ENCODE measurements around the gene ZNF140.
A peak's percentile ranks its signal among the peaks of the same experiment; 100 is the strongest.

The ZNF140 gene

DNA sequence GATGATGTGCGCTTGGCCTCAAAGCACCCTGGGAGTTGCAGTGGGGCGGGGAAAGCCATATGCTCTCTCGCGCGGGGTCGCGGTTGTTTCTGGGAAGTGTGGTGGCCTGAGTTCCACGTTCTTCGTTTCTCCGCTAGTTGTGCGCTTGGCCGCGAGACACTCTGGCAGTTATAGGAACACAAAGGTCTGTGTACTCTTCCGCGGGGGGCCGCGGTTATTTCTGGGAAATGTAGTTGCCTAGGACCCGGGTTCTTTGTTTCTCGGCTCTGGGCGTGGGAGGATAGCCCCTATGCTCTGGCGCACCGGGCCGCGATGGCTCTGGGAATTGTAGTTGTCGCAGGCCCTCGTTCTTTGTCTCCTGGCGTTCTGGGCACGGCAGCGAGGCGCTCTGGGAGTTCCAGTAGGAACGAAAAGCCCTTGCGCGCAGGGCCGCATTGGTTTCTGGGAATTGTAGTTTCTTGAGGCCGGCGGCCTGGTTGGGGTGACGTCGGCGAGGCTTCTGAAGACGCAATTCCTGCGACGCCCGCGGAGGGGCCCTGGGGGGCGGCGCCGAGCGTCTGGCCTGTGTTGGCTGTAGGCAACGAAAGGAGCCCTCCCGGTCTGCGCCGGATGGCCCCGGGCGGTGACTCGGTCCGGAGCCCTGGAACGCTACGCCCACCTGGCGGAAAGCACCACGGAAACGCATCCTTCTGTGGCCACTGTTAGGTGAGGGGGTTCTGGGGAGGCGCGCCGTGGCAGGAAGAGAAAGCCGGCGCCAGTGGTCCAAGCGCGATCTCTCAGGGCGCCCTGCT, at the start of gene ZNF140:
ZNF140 (plus strand) TSS at position 556 of the 791 bp plus-strand sequence. CDS start 398 bp downstream, outside the sequence.
- peaks cover 5% of the 10 kb centered on the region for H3K4me1 Mint-ChIP-seq (ENCODE audit: low read depth)
- H3K27ac Mint-ChIP-seq, result no peak within 1 kb of the TSS
- peaks cover 38% of the 10 kb centered on the region for H3K36me3 Mint-ChIP-seq
- H3K27me3 Mint-ChIP-seq, result no peaks in the 10 kb centered on the region
- H3K9me3 Mint-ChIP-seq (ENCODE audit: low read depth), result peaks cover 10% of the 10 kb centered on the region
- H3K4me3 Mint-ChIP-seq, result no peak within 1 kb of the TSS

GRCh38 chr12:133037207-133038005, 43.3 kb upstream of the ZNF140 start, which contains the start of gene ZNF84:
TSS of gene ZNF84 (plus strand) at chr12:133037509. CDS start at chr12:133041468, 3,959 bp downstream.
- Mint-ChIP-seq H3K36me3 (peaks cover 46% of the 10 kb centered on the region), H3K4me3 (peak within 1 kb of the TSS; percentile 89), H3K27ac (peak within 1 kb of the TSS; percentile 93), H3K4me1 (ENCODE audit: low read depth) (peaks cover 14% of the 10 kb centered on the region), H3K9me3 (ENCODE audit: low read depth) (peaks cover 28% of the 10 kb centered on the region), H3K27me3 (no peaks in the 10 kb centered on the region)

DNA sequence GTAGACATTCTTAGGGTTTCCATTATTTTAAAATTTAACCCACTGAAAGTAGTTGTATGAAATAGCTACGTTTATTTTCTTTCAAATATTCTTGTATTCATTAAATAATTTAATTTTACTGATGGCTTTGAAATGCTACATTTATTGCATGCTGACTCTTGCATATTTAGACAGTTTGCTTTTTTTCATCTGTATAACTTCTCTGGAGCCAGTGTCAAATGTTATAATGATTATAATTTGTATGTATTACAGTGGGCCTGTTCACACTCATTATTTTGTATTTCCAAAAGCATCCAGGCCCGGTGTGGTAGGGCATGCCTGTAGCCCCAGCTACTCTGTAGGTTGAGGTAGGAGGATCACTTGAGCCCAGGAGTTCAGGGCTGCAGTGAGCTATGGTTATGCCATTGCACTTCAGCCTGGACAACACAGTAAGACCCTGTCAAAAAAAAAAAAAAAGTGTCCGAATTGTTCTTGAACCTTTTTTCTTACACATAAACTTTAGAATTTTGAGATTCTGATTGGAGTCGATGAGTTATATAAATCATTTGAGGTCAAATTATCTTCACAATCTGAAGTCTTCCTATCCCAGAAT, 42.5 kb upstream of the ZNF140 start:
- H3K27ac Mint-ChIP-seq, result peak overlapping the region; percentile 93
- H3K9me3 Mint-ChIP-seq (ENCODE audit: low read depth), result peaks cover 28% of the 10 kb centered on the region
- H3K4me1 Mint-ChIP-seq (ENCODE audit: low read depth), result peaks cover 14% of the 10 kb centered on the region
- no peaks in the 10 kb centered on the region for H3K27me3 Mint-ChIP-seq
- H3K36me3 Mint-ChIP-seq, result peaks cover 52% of the 10 kb centered on the region
- H3K4me3 Mint-ChIP-seq, result peak overlapping the region; percentile 89

DNA sequence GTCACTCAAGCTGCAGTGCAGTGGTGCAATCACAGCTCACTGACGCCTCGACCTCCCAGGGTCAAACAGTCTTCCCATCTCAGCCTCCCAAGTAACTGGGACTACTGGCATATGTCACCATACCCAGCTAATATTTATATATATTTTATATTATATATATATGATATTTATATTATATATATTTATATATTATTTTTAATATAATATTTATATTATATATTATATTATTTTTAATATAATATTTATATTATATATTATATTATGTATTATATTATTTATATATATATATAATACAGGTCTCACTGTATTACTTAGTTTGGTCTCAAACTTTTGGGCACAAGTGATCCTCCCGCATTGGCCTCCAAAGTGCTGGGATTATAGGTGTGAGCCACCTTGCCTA, 34.0 kb upstream of the ZNF140 start:
- H3K36me3 Mint-ChIP-seq, result peaks cover 74% of the 10 kb centered on the region
- no peaks in the 10 kb centered on the region for H3K4me1 Mint-ChIP-seq (ENCODE audit: low read depth)
- peaks cover 40% of the 10 kb centered on the region for H3K9me3 Mint-ChIP-seq (ENCODE audit: low read depth)
- no peak overlapping the region for H3K27ac Mint-ChIP-seq
- H3K4me3 Mint-ChIP-seq, result no peak overlapping the region
- H3K27me3 Mint-ChIP-seq, result no peaks in the 10 kb centered on the region

DNA sequence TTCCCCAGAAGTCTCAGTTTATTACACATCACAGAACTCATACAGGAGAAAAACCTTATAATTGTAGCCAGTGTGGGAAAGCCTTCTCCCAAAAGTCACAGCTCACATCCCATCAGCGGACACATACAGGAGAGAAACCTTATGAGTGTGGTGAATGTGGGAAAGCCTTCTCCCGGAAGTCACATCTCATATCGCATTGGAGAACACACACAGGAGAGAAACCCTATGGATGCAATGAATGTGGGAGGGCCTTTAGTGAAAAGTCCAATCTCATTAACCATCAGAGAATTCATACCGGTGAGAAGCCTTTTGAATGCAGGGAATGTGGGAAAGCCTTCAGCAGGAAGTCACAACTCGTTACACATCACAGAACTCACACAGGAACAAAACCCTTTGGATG, 23.3 kb upstream of the ZNF140 start:
- Mint-ChIP-seq H3K36me3 (peaks cover 51% of the 10 kb centered on the region), H3K4me3 (no peak overlapping the region), H3K27me3 (no peaks in the 10 kb centered on the region), H3K9me3 (ENCODE audit: low read depth) (peaks cover 33% of the 10 kb centered on the region), H3K27ac (no peak overlapping the region), H3K4me1 (ENCODE audit: low read depth) (no peaks in the 10 kb centered on the region)

DNA sequence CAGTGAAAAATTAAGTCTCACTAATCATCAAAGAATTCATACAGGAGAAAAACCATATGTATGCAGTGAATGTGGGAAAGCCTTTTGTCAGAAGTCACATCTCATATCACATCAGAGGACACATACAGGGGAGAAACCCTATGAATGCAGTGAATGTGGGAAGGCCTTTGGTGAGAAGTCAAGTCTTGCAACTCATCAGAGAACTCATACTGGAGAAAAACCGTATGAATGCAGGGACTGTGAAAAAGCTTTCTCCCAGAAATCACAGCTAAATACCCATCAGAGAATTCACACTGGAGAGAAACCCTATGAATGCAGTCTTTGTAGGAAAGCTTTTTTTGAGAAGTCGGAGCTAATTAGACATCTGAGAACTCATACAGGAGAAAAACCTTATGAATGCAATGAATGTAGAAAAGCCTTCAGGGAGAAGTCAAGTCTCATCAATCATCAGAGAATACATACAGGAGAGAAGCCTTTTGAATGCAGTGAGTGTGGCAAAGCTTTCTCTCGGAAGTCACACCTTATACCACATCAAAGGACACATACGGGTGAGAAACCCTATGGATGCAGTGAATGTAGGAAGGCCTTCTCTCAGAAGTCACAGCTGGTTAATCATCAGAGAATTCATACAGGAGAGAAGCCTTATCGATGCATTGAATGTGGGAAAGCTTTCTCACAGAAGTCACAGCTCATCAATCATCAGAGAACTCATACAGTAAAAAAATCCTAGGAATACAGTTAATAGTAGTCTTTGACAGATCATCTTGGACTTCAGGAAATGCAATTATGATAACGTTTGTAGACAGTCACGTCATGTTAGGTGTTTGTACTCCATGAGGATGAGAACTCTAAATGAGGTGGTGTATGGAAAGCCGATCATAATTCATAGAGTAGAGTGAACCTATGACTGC, 22.3 kb upstream of the ZNF140 start:
- Mint-ChIP-seq H3K4me3 (no peak overlapping the region), H3K4me1 (ENCODE audit: low read depth) (no peaks in the 10 kb centered on the region), H3K36me3 (peaks cover 49% of the 10 kb centered on the region), H3K9me3 (ENCODE audit: low read depth) (peaks cover 32% of the 10 kb centered on the region), H3K27me3 (no peaks in the 10 kb centered on the region), H3K27ac (no peak overlapping the region)

- Mint-ChIP-seq H3K4me3 (no peak overlapping the region), H3K27me3 (no peaks in the 10 kb centered on the region), H3K4me1 (ENCODE audit: low read depth) (no peaks in the 10 kb centered on the region), H3K9me3 (ENCODE audit: low read depth) (peaks cover 21% of the 10 kb centered on the region), H3K36me3 (peaks cover 43% of the 10 kb centered on the region), H3K27ac (no peak overlapping the region)
Observed at GRCh38 chr12:133061954-133062353, 18.8 kb upstream of the ZNF140 start.

GRCh38 chr12:133063556-133063955, 17.2 kb upstream of the ZNF140 start:
- Mint-ChIP-seq H3K9me3 (ENCODE audit: low read depth) (peaks cover 13% of the 10 kb centered on the region), H3K27ac (no peak overlapping the region), H3K4me1 (ENCODE audit: low read depth) (no peaks in the 10 kb centered on the region), H3K36me3 (peaks cover 30% of the 10 kb centered on the region), H3K4me3 (no peak overlapping the region), H3K27me3 (no peaks in the 10 kb centered on the region)

DNA sequence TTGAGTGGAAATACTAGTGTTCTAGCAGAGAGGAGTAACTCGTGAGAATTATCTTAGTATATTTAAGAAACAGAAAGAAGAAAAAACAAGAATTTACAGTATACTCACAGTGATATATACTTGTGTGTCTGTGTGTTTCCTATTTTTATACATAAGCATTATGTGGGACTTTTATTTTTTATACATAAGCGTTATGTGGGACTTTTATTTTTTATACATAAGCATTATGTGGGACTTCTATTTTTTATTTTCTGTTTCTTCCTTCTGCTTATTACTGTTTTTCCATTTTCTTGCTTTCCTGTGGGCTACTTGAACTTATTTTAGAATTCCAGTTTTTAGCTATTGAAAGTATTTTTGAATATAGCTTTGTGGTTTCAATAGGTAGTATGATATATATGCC, 6.9 kb upstream of the ZNF140 start:
- no peak overlapping the region for H3K4me3 Mint-ChIP-seq
- H3K4me1 Mint-ChIP-seq (ENCODE audit: low read depth), result no peaks in the 10 kb centered on the region
- H3K9me3 Mint-ChIP-seq (ENCODE audit: low read depth), result peaks cover 23% of the 10 kb centered on the region
- H3K27ac Mint-ChIP-seq, result no peak overlapping the region
- H3K27me3 Mint-ChIP-seq, result no peaks in the 10 kb centered on the region
- peaks cover 24% of the 10 kb centered on the region for H3K36me3 Mint-ChIP-seq

GRCh38 chr12:133080026-133080367, 726 bp upstream of the ZNF140 start:
- Mint-ChIP-seq H3K27ac (no peak overlapping the region), H3K4me1 (ENCODE audit: low read depth) (peaks cover 5% of the 10 kb centered on the region), H3K36me3 (peaks cover 32% of the 10 kb centered on the region), H3K9me3 (ENCODE audit: low read depth) (peaks cover 14% of the 10 kb centered on the region), H3K4me3 (no peak overlapping the region), H3K27me3 (no peaks in the 10 kb centered on the region)

DNA sequence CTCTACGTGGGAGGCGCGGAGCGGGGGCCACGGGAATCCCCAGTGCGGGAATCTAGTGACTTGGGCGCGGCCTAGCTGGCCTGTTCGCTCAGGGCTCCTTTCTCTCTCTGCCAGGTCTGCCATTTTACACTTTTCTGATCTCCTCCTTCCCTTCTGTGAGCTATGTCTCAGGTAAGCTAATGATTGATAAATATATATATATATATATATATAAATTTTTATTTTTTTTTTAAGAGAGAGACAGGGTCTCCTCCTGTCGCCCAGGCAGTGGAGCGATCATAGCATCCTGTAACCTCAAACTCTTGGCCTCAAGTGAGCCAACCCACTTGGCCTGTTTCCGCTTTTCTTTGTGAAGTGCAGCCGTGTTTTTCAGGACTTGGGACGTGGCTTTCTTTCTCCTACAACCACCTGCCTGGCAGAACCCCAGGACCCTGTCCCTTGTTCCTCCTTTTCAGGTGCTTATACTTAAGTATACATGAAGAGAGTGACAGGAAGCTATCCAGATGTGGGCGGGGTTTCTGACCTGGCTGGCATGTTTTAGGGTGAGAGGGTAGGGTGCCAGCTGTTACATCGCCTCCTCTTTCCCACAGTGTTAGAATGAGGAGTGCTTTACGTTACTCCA, 547 bp downstream of the ZNF140 start:
- Mint-ChIP-seq H3K36me3 (peaks cover 43% of the 10 kb centered on the region), H3K4me3 (no peak overlapping the region), H3K27me3 (no peaks in the 10 kb centered on the region), H3K4me1 (ENCODE audit: low read depth) (peaks cover 5% of the 10 kb centered on the region), H3K9me3 (ENCODE audit: low read depth) (peaks cover 11% of the 10 kb centered on the region), H3K27ac (no peak overlapping the region)

DNA sequence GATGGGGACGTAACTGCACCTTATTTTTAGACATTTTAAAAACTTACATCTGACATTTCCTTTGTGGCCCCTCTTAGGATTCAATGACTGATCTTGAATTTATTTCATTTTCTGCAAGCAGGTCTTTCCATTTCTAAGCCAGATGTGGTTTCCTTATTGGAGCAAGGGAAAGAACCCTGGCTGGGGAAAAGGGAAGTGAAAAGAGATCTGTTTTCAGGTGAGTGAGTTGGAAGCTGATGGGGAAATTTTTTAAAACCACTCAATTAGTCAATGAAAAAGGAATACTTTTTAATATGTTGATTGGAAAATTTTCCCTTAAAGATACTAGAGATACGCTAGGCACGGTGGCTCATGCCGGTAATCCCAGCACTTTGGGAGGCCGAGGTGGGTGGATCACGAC, 2.6 kb downstream of the ZNF140 start:
- H3K4me1 Mint-ChIP-seq (ENCODE audit: low read depth), result peaks cover 7% of the 10 kb centered on the region
- peaks cover 20% of the 10 kb centered on the region for H3K9me3 Mint-ChIP-seq (ENCODE audit: low read depth)
- H3K36me3 Mint-ChIP-seq, result peaks cover 47% of the 10 kb centered on the region

DNA sequence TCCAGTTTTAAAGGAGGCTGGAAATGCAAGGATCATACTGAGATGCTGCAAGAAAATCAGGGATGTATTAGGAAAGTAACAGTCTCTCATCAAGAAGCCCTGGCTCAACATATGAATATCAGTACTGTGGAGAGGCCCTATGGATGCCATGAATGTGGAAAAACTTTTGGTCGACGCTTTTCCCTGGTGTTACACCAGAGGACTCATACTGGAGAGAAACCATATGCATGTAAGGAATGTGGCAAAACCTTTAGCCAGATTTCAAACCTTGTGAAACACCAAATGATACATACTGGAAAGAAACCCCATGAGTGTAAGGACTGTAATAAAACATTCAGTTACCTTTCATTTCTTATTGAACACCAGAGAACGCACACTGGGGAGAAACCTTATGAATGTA, 24.9 kb downstream of the ZNF140 start:
- H3K9me3 Mint-ChIP-seq (ENCODE audit: low read depth), result peaks cover 31% of the 10 kb centered on the region
- H3K4me3 Mint-ChIP-seq, result no peak overlapping the region
- H3K4me1 Mint-ChIP-seq (ENCODE audit: low read depth), result no peaks in the 10 kb centered on the region
- no peaks in the 10 kb centered on the region for H3K27me3 Mint-ChIP-seq
- peaks cover 64% of the 10 kb centered on the region for H3K36me3 Mint-ChIP-seq
- peak overlapping the region; percentile 24 for H3K27ac Mint-ChIP-seq

More for the DNA sequence above, 2.6 kb downstream of the ZNF140 start:
- H3K27me3 Mint-ChIP-seq, result no peaks in the 10 kb centered on the region
- peak overlapping the region; percentile 32 for H3K4me3 Mint-ChIP-seq
- H3K27ac Mint-ChIP-seq, result no peak overlapping the region

GRCh38 chr12:133106253-133106652, 25.5 kb downstream of the ZNF140 start:
- Mint-ChIP-seq H3K27ac (no peak overlapping the region), H3K9me3 (ENCODE audit: low read depth) (peaks cover 31% of the 10 kb centered on the region), H3K27me3 (no peaks in the 10 kb centered on the region), H3K4me1 (ENCODE audit: low read depth) (no peaks in the 10 kb centered on the region), H3K36me3 (peaks cover 62% of the 10 kb centered on the region), H3K4me3 (peak overlapping the region; percentile 20)
